GM19324 (cell line): Measurements from ENCODE around the gene SLC25A30.

Source experiments
- ATAC-seq: cut with Tn5 transposase; IDR thresholded peaks from one replicate; pipeline ENCODE4 v1.9.1; 2021; ENCODE audit warnings: mild to moderate bottlenecking, moderate library complexity; ENCODE audit not compliant: unreplicated experiment, low FRiP score

Gene SLC25A30

GRCh38 chr13:45417790-45418534, at the start of gene SLC25A30:
TSS of gene SLC25A30 (minus strand) at chr13:45418373. CDS start at chr13:45411425, 6,948 bp downstream.
- peak; percentile 94 for ATAC-seq

- no peak for ATAC-seq
These were observed 48.2 kb upstream of the SLC25A30 start for GRCh38 chr13:45466359-45466758.

GRCh38 chr13:45464687-45465453, 46.7 kb upstream of the SLC25A30 start, which contains the start of gene COG3:
TSS of gene COG3 (plus strand) at chr13:45464939. CDS start at chr13:45465037, 98 bp downstream.
- ATAC-seq: peak; percentile 94

- ATAC-seq: no peak
These were observed 46.0 kb upstream of the SLC25A30 start for GRCh38 chr13:45464141-45464686.

GRCh38 chr13:45456196-45456972, 38.2 kb upstream of the SLC25A30 start:
- ATAC-seq: no peak

GRCh38 chr13:45454204-45454603, 36.0 kb upstream of the SLC25A30 start:
- no peak for ATAC-seq

- ATAC-seq: no peak
These were observed 33.1 kb upstream of the SLC25A30 start for GRCh38 chr13:45451282-45451681.

GRCh38 chr13:45448965-45449559, 30.9 kb upstream of the SLC25A30 start:
- ATAC-seq: no peak

GRCh38 chr13:45447050-45447661, 29.0 kb upstream of the SLC25A30 start:
- no peak for ATAC-seq

- no peak for ATAC-seq
These were observed 28.0 kb upstream of the SLC25A30 start for GRCh38 chr13:45446181-45446580.

- no peak for ATAC-seq
These were observed 26.9 kb upstream of the SLC25A30 start for GRCh38 chr13:45445053-45445452.

- ATAC-seq: no peak
These were observed 23.5 kb upstream of the SLC25A30 start for GRCh38 chr13:45441633-45442032.

GRCh38 chr13:45439781-45440462, 21.7 kb upstream of the SLC25A30 start:
- ATAC-seq: no peak

- ATAC-seq: no peak
These were observed 20.8 kb upstream of the SLC25A30 start for GRCh38 chr13:45439008-45439407.

- ATAC-seq: no peak
These were observed 19.8 kb upstream of the SLC25A30 start for GRCh38 chr13:45437947-45438346.

GRCh38 chr13:45436953-45437352, 18.8 kb upstream of the SLC25A30 start:
- ATAC-seq: no peak

- ATAC-seq: no peak
These were observed 18.2 kb upstream of the SLC25A30 start for GRCh38 chr13:45436332-45436731.

GRCh38 chr13:45434556-45435371, 16.6 kb upstream of the SLC25A30 start:
- ATAC-seq: no peak
